Right cardiac atrium (tissue), 5 donors: Measurements from ENCODE around the gene KLHL26. TPM values are rescaled to one million over a fixed set of nuclear protein-coding genes. Genes with fewer than 3 reads are reported as not detected.

Experiments
- ATAC-seq, 2 donors: fragments of 200-7000 bp; cut with Tn5 transposase; one replicate each; pipeline versions ENCODE4 v1.8.0 to v1.9.1; 2020; ENCODE audit warnings: moderate library complexity in 2 of 2, mild to moderate bottlenecking in 1 of 2
- DNase-seq, 3 donors: peaks; one replicate each; pipeline ENCODE4 v3.0.0-alpha.2; 2020
- H3K27ac ChIP-seq: one replicate; pipeline ENCODE4 v1.5.1; 2013; ENCODE audit warnings: mild to moderate bottlenecking, low read length, control low read depth, moderate library complexity
- H3K27me3 ChIP-seq: one replicate; pipeline ENCODE4 v1.6.1; 2013; ENCODE audit not compliant: control insufficient read depth, insufficient read depth
- H3K4me1 ChIP-seq: one replicate; pipeline ENCODE4 v1.6.1; 2013; ENCODE audit warnings: low read length; ENCODE audit not compliant: control insufficient read depth, insufficient read depth
- H3K4me3 ChIP-seq: one replicate; pipeline ENCODE4 v1.5.1; 2013; ENCODE audit warnings: low read length, control low read depth
- H3K9me3 ChIP-seq: one replicate; pipeline ENCODE4 v1.6.1; 2013; ENCODE audit warnings: low read length; ENCODE audit not compliant: control insufficient read depth
- WGBS: extraction: QIAGEN DNeasy Blood & Tissue Kit; methylation state at CpG from one replicate; pipeline ENCODE4 v1.1.7; 2013; 5-methylcytosine and 5-hydroxymethylcytosine counted together
- intact Hi-C, 4 donors: fragments of 100-400 bp; cut with DNase I; formaldehyde crosslinking; loops; one replicate each; pipeline versions ENCODE4 v1.11.0 to v1.14.0; 2022 to 2023
- polyA plus RNA-seq: library from polyadenylated mRNA; stranded (reverse); fragments of 200-250 nt; gene quantifications from one replicate; pipeline ENCODE4 v1.2.3, GENCODE V29; 2013
- total RNA-seq, 4 donors: library from RNA; stranded (reverse); fragmentation: NEBNext Ultra II Directional; extraction: Animal tissue kit (Norgen Biotek cat#: 25700); gene quantifications; one replicate each; pipeline ENCODE4 v1.2.1, GENCODE V29; 2021
- donor health status: healthy with polysubstance abuse.
- donor health status: DM: no; HTN: yes; CAD: no.
- donor health status: DM: no; HTN: no; CAD: no.
- donor health status: DM: no; HTN: yes; CAD: no; lungs with severe emphysema.
- donor health status: DM: yes; HTN: yes; CAD: no.

The KLHL26 gene
- total and polyA plus RNA-seq, 5 donors: 5.1 to 14.4 (median 9.0) TPM

GRCh38 chr19:18651300-18651699 is 14.5 kb downstream of the KLHL26 start:
- Histone ChIP-seq H3K27ac (peak overlapping the region; percentile 84), H3K27me3 (no peaks in the 10 kb centered on the region), H3K9me3 (no peaks in the 10 kb centered on the region), H3K4me1 (peaks cover 21% of the 10 kb centered on the region), H3K4me3 (no peak overlapping the region)
- no peak for ATAC-seq
- WGBS: 91% methylated on average over 1 of the region's 1 CpG
- DNase-seq: no peak
- intact Hi-C loops: no loop called here

- WGBS: 88% methylated on average over 6 of the region's 6 CpGs
- Histone ChIP-seq H3K27ac (no peak overlapping the region), H3K4me3 (no peak overlapping the region), H3K4me1 (peaks cover 21% of the 10 kb centered on the region), H3K9me3 (no peaks in the 10 kb centered on the region), H3K27me3 (no peaks in the 10 kb centered on the region)
- ATAC-seq: no peak
- DNase-seq: peak in 1 of 3 donors; percentile 58
- intact Hi-C loops: no loop called here
Observed at GRCh38 chr19:18651733-18652132, 14.9 kb downstream of the KLHL26 start.

GRCh38 chr19:18653853-18654252 is 17.0 kb downstream of the KLHL26 start:
- Histone ChIP-seq H3K27ac (no peak overlapping the region), H3K9me3 (no peaks in the 10 kb centered on the region), H3K27me3 (no peaks in the 10 kb centered on the region), H3K4me1 (peaks cover 28% of the 10 kb centered on the region), H3K4me3 (no peak overlapping the region)
- WGBS: 100% methylated on average over 1 of the region's 1 CpG
- no peak for ATAC-seq
- no peak for DNase-seq
- intact Hi-C loops: no loop called here

DNA sequence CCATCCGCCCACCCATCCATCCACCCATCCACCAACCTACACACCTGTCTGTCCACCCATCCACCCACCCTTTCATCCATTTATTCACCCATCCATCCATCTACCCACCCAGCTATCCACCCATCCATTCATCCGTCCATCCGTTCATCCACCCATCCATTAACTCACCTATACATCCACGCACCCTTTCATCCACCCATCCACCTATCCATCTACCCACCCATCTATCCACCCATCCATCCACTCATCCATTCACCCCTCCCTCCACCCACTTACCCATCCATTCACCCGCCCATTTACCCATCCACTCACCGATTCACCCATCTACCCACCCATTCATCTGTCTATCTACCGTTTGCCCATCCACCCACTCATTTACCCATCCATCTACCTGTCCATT is 17.6 kb downstream of the KLHL26 start:
- no peak for DNase-seq
- Histone ChIP-seq H3K4me3 (no peak overlapping the region), H3K27me3 (no peaks in the 10 kb centered on the region), H3K27ac (no peak overlapping the region), H3K4me1 (peaks cover 26% of the 10 kb centered on the region), H3K9me3 (no peaks in the 10 kb centered on the region)
- WGBS: 97% methylated on average over 7 of the region's 7 CpGs
- intact Hi-C loops: no loop called here
- ATAC-seq: no peak

DNA sequence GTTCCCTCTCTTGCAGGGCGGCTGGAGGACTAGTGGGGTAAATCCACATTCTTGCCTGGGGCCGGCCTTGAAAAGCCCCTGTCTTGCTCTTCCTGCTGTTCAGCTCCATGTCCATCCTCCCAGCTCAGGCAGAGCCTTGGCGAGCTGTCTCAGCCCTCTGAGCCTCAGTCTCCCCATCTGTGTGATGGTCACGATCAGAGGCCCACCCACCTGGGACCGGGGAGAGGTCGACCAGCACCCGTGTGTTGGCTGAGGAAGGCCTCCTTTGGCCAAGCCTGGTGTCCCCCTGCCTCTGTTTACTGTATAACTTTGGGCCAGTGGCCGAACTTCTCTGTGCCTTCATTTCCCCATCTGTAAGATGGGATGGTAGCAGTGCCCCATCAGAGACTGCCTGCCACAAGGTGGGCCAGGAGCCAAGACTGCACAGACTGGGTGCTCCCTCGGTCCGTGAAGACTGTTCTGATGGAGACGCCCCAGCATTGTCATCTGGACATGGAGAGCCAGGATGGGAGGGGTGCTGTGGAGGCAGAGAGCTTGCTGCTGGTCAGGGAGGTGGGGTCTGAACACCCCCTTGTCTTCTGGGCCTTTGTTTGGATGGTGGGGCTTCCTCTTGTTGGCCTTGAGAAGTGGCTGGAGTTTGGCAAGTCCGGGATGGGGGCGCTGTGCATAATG is 18.5 kb downstream of the KLHL26 start:
- DNase-seq: no peak

DNA sequence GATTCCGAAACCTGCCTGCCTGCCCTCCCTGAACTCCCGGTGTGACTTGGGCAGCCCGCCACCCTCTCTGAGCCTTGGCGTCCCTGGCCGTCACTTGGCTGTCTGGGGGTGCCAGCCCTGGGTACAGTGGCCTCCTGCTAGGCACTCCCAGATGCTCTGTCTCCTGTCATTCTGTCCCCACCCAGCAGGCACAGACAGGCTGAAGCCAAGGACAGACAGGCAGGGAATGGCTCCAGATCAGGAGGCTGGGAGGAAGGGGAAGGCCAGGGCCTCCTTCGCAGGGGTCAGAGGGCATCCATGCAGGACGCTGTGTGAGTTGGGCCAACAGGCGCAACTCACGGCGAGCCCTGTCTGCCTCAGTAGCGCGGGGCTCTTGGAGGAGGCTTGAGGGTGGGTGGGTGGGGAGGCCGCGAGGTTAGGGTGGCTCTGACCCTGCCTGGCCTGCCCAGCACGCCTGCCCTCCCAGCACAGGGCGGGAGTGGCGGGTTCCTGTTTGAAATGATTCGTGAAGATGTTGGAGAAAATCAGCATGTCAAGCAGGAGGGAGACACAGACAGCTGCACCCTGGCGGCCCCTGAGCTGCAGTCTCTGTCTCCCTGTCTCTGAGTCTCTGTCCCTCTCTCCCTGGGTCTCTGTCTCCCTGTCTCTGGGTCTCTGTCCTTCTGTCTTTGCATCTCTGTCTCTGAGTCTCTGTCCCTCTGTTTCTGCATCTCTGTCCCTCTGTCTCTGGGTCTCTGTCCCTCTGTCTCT is 19.7 kb downstream of the KLHL26 start:
- Histone ChIP-seq H3K4me1 (peaks cover 17% of the 10 kb centered on the region), H3K27ac (no peak overlapping the region), H3K4me3 (no peak overlapping the region), H3K9me3 (no peaks in the 10 kb centered on the region), H3K27me3 (no peaks in the 10 kb centered on the region)
- intact Hi-C loops: no loop called here
- DNase-seq: peak in 2 of 3 donors; percentile 61 to 70
- 79% methylated on average over 19 of the region's 19 CpGs for WGBS
- no peak for ATAC-seq

More for the DNA sequence above, 18.5 kb downstream of the KLHL26 start:
- ATAC-seq: no peak
- intact Hi-C loops: no loop called here
- 96% methylated on average over 13 of the region's 13 CpGs for WGBS
- H3K4me1 ChIP-seq: peaks cover 23% of the 10 kb centered on the region
- no peaks in the 10 kb centered on the region for H3K27me3 ChIP-seq
- no peak overlapping the region for H3K27ac ChIP-seq
- no peak overlapping the region for H3K4me3 ChIP-seq
- H3K9me3 ChIP-seq: no peaks in the 10 kb centered on the region

- intact Hi-C loops: no loop called here
- DNase-seq: peak; percentile 86 to 90 (median 89)
- Histone ChIP-seq H3K27ac (peak overlapping the region; percentile 63), H3K9me3 (no peaks in the 10 kb centered on the region), H3K27me3 (no peaks in the 10 kb centered on the region), H3K4me3 (no peak overlapping the region), H3K4me1 (peaks cover 16% of the 10 kb centered on the region)
- WGBS: 32% methylated on average over 20 of the region's 20 CpGs
- ATAC-seq: peak; percentile 9 to 64
Observed at GRCh38 chr19:18657590-18658365, 20.9 kb downstream of the KLHL26 start.

DNA sequence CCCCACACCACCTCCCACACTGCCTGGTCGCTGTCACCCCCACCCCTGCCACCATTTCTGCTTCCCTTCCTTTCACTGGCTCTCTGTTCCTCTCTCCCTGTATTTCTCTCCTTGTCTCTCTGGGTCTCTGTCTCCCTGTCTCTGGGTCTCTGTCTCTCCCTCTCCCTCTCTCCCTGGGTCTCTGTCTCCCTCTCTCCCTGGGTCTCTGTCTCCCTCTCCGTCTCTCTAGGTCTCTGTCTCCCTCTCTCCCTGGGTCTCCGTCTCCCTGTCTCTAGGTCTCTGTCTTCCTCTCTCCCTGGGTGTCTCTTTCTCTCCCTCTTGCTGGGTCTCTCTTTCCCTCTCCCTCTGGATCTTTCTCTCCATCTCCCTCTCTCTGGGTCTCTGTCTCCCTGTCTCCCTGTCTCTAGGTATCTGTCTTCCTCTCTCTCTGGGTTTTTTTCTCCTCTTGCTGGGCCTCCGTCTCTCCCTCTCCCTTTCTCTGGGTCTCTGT is 21.6 kb downstream of the KLHL26 start:
- DNase-seq (no peak), ATAC-seq (no peak)
- Histone ChIP-seq H3K27ac (peak overlapping the region; percentile 63), H3K9me3 (no peaks in the 10 kb centered on the region), H3K27me3 (no peaks in the 10 kb centered on the region), H3K4me3 (no peak overlapping the region), H3K4me1 (peaks cover 16% of the 10 kb centered on the region)
- intact Hi-C loops: no loop called here
- WGBS: 85% methylated on average over 4 of the region's 4 CpGs

DNA sequence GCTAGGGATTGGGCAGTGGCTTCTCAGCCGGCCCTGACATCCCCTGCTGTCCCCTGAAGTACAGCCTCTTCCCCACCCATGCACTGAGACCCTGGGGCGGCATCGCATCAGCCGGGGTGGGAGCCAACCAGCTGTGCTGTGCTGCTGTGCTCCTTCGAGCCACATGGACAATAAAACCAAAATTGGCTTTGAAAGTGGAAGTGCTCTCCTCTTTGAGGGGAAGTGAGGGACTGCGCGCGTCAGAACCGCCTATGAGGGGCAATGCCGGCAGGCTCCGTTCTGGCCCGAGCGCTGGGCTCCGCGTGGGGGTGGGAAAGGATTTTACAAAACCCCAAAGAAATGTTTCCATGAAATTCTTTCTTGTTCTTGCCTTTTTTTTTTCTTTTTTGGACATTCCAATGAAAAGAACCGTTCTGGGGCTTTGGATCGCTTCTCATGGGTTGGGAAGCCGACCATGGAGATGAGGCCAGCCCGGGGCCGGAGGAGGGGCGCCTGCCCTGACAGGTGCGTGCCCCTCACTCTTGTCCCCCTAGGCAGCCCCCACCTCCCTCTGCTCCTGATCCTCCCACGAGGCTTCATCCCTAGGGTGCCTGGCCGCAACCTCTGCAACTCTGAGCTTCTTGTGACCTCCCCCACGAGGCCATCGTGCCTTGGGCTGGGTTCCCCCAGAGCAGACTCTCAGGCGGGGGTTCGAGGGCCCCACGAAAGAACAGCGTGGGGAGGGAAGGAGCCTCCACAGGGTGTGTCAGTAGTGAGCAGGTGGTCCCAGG is 22.6 kb downstream of the KLHL26 start:
- DNase-seq: peak; percentile 84 to 89 (median 89)
- peak overlapping the region; percentile 87 for H3K27ac ChIP-seq

GRCh38 chr19:18660051-18660910 is 23.5 kb downstream of the KLHL26 start:
- Histone ChIP-seq H3K27ac (peak overlapping the region; percentile 87), H3K27me3 (no peaks in the 10 kb centered on the region), H3K9me3 (no peaks in the 10 kb centered on the region), H3K4me3 (no peak overlapping the region), H3K4me1 (peaks cover 16% of the 10 kb centered on the region)
- ATAC-seq (peak; percentile 76 to 82), DNase-seq (peak; percentile 93 to 95 (median 93))
- WGBS: 60% methylated on average over 37 of the region's 37 CpGs
- intact Hi-C loops: no loop called here

More for the DNA sequence above, 22.6 kb downstream of the KLHL26 start:
- Histone ChIP-seq H3K9me3 (no peaks in the 10 kb centered on the region), H3K27me3 (no peaks in the 10 kb centered on the region), H3K4me3 (no peak overlapping the region), H3K4me1 (peaks cover 16% of the 10 kb centered on the region)
- WGBS: 41% methylated on average over 30 of the region's 30 CpGs
- ATAC-seq: peak; percentile 49 to 54
- intact Hi-C loops: no loop called here
